GM12878 (cell line): ENCODE measurements around the gene TRNT1. TPM values are rescaled to one million over a fixed set of nuclear protein-coding genes. Genes with fewer than 3 reads are reported as not detected.

Experiments used
- BCL11A ChIP-seq: IDR thresholded peaks from 2 replicates; pipeline ENCODE4 v1.6.1; 2011; ENCODE audit warnings: low read depth, low read length
- CEBPZ ChIP-seq: fragments of 150-350 bp; IDR thresholded peaks from 2 replicates; pipeline ENCODE4 v1.6.1; 2016; ENCODE audit warnings: low read depth, low read length
- CHD2 ChIP-seq: IDR thresholded peaks from 2 replicates; pipeline ENCODE4 v1.6.1; 2011; ENCODE audit warnings: low read depth, low read length, improper control_type of control experiment, borderline replicate concordance
- E4F1 ChIP-seq: fragments of 450-650 bp; IDR thresholded peaks from 2 replicates; pipeline ENCODE4 v1.6.1; 2018; ENCODE audit warnings: borderline replicate concordance, mild to moderate bottlenecking; ENCODE audit not compliant: partially characterized antibody
- HDAC6 ChIP-seq: fragments of 200-600 bp; sonication (generic); IDR thresholded peaks from one replicate; pipeline ENCODE4 v1.8.0; 2017; ENCODE audit warnings: antibody characterized with exemption; ENCODE audit not compliant: unreplicated experiment
- JUNB ChIP-seq: IDR thresholded peaks from 2 replicates; pipeline ENCODE4 v1.6.1; 2016; ENCODE audit warnings: antibody characterized with exemption, mild to moderate bottlenecking
- LARP7 ChIP-seq: fragments of 450-650 bp; IDR thresholded peaks from 2 replicates; pipeline ENCODE4 v1.6.1; 2017; ENCODE audit warnings: mild to moderate bottlenecking
- MTA2 ChIP-seq: fragments of 450-650 bp; IDR thresholded peaks from 2 replicates; pipeline ENCODE4 v1.6.1; 2016; ENCODE audit warnings: low read depth, mild to moderate bottlenecking, moderate library complexity
- MXI1 ChIP-seq: fragments of 150-350 bp; IDR thresholded peaks from 2 replicates; pipeline ENCODE4 v1.6.1; 2011; ENCODE audit warnings: low read depth, mild to moderate bottlenecking, inconsistent platforms, low read length, improper control_type of control experiment
- MYC ChIP-seq: IDR thresholded peaks from 2 replicates; pipeline ENCODE4 v1.6.1; 2011; ENCODE audit warnings: mild to moderate bottlenecking, low read length, moderate library complexity, inconsistent platforms; ENCODE audit not compliant: insufficient read depth, insufficient replicate concordance, insufficient read length, severe bottlenecking
- NFYB ChIP-seq: IDR thresholded peaks from 2 replicates; pipeline ENCODE4 v1.6.1; 2011; ENCODE audit warnings: low read depth, mild to moderate bottlenecking, low read length, improper control_type of control experiment, moderate library complexity; ENCODE audit not compliant: insufficient read depth
- POLR2AphosphoS5 ChIP-seq: IDR thresholded peaks from 2 replicates; pipeline ENCODE4 v1.6.1; 2011; ENCODE audit warnings: mild to moderate bottlenecking, low read length, inconsistent platforms
- RAD21 ChIP-seq: IDR thresholded peaks from 2 replicates; pipeline ENCODE4 v1.6.1; 2011; ENCODE audit warnings: mild to moderate bottlenecking, low read depth, low read length, moderate library complexity; ENCODE audit not compliant: insufficient read depth
- RB1 ChIP-seq: fragments of 450-650 bp; formaldehyde crosslinking; IDR thresholded peaks from 2 replicates; pipeline ENCODE4 v1.6.1; 2017; ENCODE audit warnings: mild to moderate bottlenecking, borderline replicate concordance
- SIX5 ChIP-seq: IDR thresholded peaks from 2 replicates; pipeline ENCODE4 v1.6.1; 2011; ENCODE audit warnings: mild to moderate bottlenecking, low read depth, low read length, moderate library complexity; ENCODE audit not compliant: severe bottlenecking
- SKIL ChIP-seq: fragments of 450-650 bp; IDR thresholded peaks from 2 replicates; pipeline ENCODE4 v1.6.1; 2017; ENCODE audit warnings: mild to moderate bottlenecking, low read depth, inconsistent platforms; ENCODE audit not compliant: poor library complexity, severe bottlenecking
- STAT1 ChIP-seq: fragments of 450-650 bp; conservative IDR thresholded peaks from 2 replicates; pipeline ENCODE4 v1.6.1; 2014; ENCODE audit warnings: antibody characterized with exemption, mild to moderate bottlenecking
- TBL1XR1 ChIP-seq: IDR thresholded peaks from 2 replicates; pipeline ENCODE4 v1.6.1; 2012; ENCODE audit warnings: low read depth, low read length, improper control_type of control experiment
- polyA plus RNA-seq, 11 experiments: library from polyadenylated mRNA; depleted of rRNA in 4 of 11; unstranded in 6 of 11; stranded (reverse) in 5 of 11; fragments of >200 nt; fragmentation: Nextera tagmentation in 4 of 11; fragmentation: Illumina TruSeq in 1 of 11; extraction: Ambion mirVana in 4 of 11; extraction: Trizol in 1 of 11; gene quantifications; 1 replicate in 1 of 11; 2 replicates in 10 of 11; pipeline versions ENCODE4 v1.2.1 to v1.2.3, GENCODE V29; 2011 to 2016; ENCODE audit warnings: inconsistent platforms in 2 of 11, missing spikeins in 2 of 11, low read depth in 1 of 11
- total RNA-seq, 4 experiments: library from RNA; depleted of rRNA in 3 of 4; stranded (reverse); fragments of >200 nt in 3 of 4; fragmentation: Illumina TruSeq in 1 of 4; extraction: Trizol in 1 of 4; gene quantifications; 2 replicates each; pipeline versions ENCODE4 v1.2.1 to v1.2.3, GENCODE V29; 2013 to 2021
- TF ChIP-seq, protein P1 (sequence below): fragments of 150-350 bp; IDR thresholded peaks from 2 replicates; pipeline ENCODE4 v1.6.1; 2014; ENCODE audit warnings: mild to moderate bottlenecking, low read depth, low read length

The TRNT1 gene
- total and polyA plus RNA-seq, 10 of the 15 experiments (the other 5 are each of a cell fraction or from before 2014, with no cell fraction given): 28.6 to 54.9 (median 36.6) TPM

DNA sequence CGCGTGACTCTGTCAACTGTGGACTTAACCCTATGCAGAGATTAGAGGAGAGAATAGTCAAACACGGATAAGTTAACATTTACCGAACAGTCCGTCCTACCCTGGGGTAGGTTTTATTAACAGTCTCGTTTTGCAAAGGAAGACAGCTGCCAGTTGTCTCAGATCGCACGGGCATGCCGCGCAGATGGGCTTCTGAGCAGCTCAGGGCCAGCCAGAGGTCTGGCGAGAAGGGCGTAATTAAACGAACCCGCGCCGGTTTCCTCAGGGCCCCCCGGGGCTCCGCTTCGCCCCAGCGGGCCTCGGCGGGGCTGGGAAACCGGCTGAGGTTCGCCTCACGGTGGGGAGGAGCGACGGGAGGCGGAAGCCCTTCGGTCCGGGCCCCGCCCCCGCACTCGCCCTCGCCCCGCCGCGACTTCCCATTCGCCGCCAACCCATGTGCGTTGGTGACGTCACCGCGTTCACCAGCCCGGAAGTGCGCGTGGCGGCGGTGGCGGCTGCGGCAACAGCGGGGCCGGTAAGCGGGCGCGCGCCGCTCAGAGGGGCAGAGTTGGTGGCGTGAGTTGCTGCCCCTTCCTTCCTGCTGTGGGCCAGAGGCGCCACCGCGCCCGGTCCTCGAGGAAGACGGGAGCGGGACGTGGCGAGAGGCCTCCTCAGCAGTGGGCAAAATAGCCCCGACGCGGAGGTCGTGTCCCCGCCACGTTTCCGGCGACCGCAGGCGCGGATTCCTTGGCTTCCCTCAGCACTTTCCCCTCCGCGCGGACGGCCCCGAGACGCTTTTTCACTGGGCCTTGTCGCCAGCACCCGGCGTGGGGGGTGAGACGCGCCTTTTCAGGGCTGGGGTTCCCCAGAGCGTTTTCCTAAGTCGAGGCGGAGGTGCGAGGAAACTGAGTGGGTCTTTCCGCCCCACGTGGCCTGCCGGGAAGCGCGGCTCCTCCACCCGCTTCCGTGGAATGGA, at the start of gene TRNT1 (continued):
- no peak for TF ChIP-seq TBL1XR1
- TF ChIP-seq SKIL: no peak
- TF ChIP-seq MYC: no peak
- TF ChIP-seq E4F1: peak; percentile 88
- peak; percentile 96 for TF ChIP-seq POLR2AphosphoS5
- no peak for TF ChIP-seq CEBPZ
- no peak for TF ChIP-seq RB1
- no peak for TF ChIP-seq RAD21
- TF ChIP-seq, protein P1, sequence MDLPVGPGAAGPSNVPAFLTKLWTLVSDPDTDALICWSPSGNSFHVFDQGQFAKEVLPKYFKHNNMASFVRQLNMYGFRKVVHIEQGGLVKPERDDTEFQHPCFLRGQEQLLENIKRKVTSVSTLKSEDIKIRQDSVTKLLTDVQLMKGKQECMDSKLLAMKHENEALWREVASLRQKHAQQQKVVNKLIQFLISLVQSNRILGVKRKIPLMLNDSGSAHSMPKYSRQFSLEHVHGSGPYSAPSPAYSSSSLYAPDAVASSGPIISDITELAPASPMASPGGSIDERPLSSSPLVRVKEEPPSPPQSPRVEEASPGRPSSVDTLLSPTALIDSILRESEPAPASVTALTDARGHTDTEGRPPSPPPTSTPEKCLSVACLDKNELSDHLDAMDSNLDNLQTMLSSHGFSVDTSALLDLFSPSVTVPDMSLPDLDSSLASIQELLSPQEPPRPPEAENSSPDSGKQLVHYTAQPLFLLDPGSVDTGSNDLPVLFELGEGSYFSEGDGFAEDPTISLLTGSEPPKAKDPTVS: no peak
- TF ChIP-seq HDAC6: no peak
- 0 out of 2 replicates have a peak, but pooled peaks have one; percentile 27 for TF ChIP-seq MXI1
- 0 out of 2 replicates have a peak, but pooled peaks have one; percentile 25 for TF ChIP-seq STAT1
- TF ChIP-seq SIX5: no peak
- TF ChIP-seq CHD2: 0 out of 2 replicates have a peak, but pooled peaks have one; percentile 46
- TF ChIP-seq MTA2: no peak; the same call in 1 of the 2 replicates
- TF ChIP-seq LARP7: peak; percentile 85
- TF ChIP-seq BCL11A: no peak
- TF ChIP-seq NFYB: peak; percentile 70; the same call in 1 of the 2 replicates
- TF ChIP-seq JUNB: no peak
